HAP-1 (cell line): ENCODE data around the gene MAS1L.
"Not testable (repeated sequence)": the region's sequence is repeated elsewhere in the genome, so short reads cannot be mapped to it uniquely, and the experiment has no call there.

ENCODE experiments used
- DNase-seq, 2 experiments: peaks; one replicate each; pipeline ENCODE4 v3.0.0-alpha.2; 2016 to 2020; ENCODE audit warnings: low spot score in 2 of 2
- H3K27me3 ChIP-seq: fragments of 250-450 bp; sonication (Bioruptor Pico); 2 replicates; pipeline ENCODE4 v1.5.1; 2020; ENCODE audit warnings: low read depth, mild to moderate bottlenecking, moderate library complexity
- H3K36me3 ChIP-seq: fragments of 250-450 bp; sonication (Bioruptor Pico); replicated peaks from 2 replicates; pipeline ENCODE4 v1.5.1; 2020; ENCODE audit warnings: mild to moderate bottlenecking
- H3K4me1 ChIP-seq: fragments of 250-450 bp; sonication (Bioruptor Pico); 2 replicates; pipeline ENCODE4 v1.5.1; 2020; ENCODE audit warnings: mild to moderate bottlenecking
- H3K4me3 ChIP-seq: fragments of 250-450 bp; sonication (Bioruptor Pico); 2 replicates; pipeline ENCODE4 v1.5.1; 2020; ENCODE audit warnings: mild to moderate bottlenecking, moderate library complexity
- H3K9me3 ChIP-seq: fragments of 250-450 bp; sonication (Bioruptor Pico); 2 replicates; pipeline ENCODE4 v1.5.1; 2020; ENCODE audit warnings: mild to moderate bottlenecking, moderate library complexity
- in situ Hi-C: fragments of 300-500 bp; cut with MboI; formaldehyde crosslinking; loops from 3 replicates; pipeline ENCODE4 v1.14.3; 2020; ENCODE audit warnings: low sequenced_read_pairs, inconsistent platforms, mixed read lengths

The MAS1L gene

DNA sequence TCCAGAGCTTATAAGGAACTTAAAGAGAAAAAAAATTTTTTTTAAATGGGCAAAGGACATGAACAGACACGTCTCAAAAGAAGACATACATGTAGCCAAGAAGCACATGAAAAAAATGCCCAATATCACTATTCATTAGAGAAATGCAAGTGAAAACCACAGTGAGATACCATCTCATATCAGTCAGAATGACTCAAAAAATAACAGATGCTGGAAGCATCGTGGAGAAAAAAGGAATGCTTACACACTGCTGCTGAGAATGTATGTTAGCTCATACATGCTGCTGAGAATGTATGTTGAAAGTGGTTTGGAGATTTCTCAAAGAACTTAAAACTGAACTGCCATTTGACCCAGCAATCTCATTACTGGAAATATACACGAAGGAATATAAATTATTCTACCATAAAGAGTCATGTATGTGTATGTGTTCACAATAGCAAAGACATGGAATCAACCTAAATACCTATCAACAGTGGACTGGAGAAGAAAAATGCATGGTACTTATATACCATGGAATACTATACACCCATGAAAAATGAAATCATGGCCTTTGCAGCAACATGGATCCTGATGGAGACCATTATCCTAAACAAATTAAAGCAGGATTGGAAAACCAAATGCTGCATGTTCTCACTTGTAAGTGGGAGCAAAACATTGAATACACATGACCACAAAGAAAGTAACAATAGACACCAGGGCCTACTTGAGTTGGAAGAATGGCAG is 36.1 kb downstream of the MAS1L start:
- H3K4me1 ChIP-seq = no peaks in the 10 kb centered on the region
- in situ Hi-C loops = no loop called here
- no peaks in the 10 kb centered on the region for H3K36me3 ChIP-seq
- no peak for DNase-seq
- no peaks in the 10 kb centered on the region for H3K27me3 ChIP-seq
- H3K4me3 ChIP-seq = no peak overlapping the region
- no peaks in the 10 kb centered on the region for H3K9me3 ChIP-seq

DNA sequence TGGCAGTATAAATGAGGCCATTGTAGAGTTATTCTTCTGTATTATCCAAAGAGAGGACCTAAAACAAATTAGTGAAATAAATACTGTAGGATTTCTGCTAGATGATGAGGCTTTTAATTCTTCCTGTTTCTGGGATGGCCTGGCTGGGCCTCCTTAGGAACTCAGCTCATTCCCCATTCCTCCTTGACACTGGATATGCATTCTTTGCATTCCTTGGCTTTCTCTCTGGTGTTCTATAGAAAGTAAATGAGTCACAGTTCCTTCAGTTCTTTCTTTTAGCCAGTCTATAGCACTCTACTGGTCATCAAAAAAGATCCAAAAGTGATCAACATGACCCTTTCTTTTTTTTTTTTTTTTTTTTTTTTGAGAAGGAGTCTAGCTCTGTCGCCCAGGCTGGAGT is 40.1 kb downstream of the MAS1L start:
- H3K4me1 ChIP-seq = no peaks in the 10 kb centered on the region
- no peak overlapping the region for H3K4me3 ChIP-seq
- no peaks in the 10 kb centered on the region for H3K27me3 ChIP-seq
- no peaks in the 10 kb centered on the region for H3K36me3 ChIP-seq
- DNase-seq = no peak
- in situ Hi-C loops = no loop called here
- no peaks in the 10 kb centered on the region for H3K9me3 ChIP-seq

DNA sequence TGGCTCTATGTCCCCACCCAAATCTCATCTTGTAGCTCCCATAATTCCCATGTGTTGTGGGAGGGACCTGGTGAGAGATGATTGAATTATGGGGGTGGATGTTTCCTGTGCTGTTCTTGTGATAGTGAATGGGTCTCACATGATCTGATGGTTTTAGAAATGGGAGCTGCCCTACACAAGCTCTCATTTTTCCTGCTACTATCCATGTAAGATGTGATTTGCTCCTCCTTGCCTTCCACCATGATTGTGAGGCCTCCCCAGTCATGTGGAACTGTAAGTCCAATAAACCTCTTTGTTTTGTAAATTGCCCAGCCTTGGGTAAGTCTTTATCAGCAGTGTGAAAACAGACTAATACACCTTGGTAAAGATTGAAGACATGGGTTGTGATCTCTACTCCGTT is 43.7 kb downstream of the MAS1L start:
- DNase-seq, H3K27me3 ChIP-seq, H3K36me3 ChIP-seq, H3K4me3 ChIP-seq, H3K9me3 ChIP-seq, H3K4me1 ChIP-seq, in situ Hi-C loops: not testable (repeated sequence)

DNA sequence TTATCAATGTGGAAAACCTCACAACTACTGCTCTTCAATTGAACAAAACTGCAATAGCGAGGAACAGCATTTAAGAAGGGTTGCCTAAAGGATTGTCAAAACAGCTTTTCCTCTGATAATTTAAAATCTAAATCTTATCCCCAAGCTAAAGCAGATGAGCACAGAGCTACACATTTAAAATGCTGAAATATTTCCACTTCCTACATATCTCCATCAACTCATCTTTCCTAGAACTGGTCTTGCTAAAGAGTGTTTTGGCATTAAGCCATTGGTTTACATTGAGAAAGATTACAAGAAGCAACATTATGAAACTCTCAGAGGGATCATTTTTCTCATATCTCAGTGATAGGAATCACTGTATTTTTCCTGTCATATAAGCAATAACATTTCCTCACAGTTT is 45.0 kb downstream of the MAS1L start:
- Histone ChIP-seq H3K36me3 (no peaks in the 10 kb centered on the region), H3K9me3 (no peaks in the 10 kb centered on the region), H3K4me1 (no peaks in the 10 kb centered on the region), H3K4me3 (no peak overlapping the region), H3K27me3 (no peaks in the 10 kb centered on the region)
- in situ Hi-C loops = no loop called here
- no peak for DNase-seq

DNA sequence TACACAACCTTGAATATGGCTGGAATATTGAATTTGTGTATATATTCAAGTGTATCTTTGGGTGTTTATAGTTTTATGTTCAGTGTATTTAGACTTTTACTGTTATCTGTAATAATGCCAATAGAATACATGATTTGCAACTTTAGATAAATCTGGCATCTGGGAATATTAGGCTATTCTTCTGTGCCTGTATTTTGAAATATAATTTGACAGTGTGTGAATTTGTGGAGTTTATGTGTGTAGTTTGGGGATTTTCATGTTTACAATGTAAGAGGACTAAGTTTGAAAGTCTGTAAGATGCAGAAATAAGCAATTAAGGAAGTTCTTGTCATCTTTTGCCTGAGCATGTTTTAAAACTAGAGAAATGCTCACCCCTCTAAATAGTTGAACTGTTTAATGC is 48.8 kb downstream of the MAS1L start, which contains the start of gene OR10C1:
Gene OR10C1, plus strand, starts transcription at position 301 of the 400 bp plus-strand sequence. CDS start 710 bp downstream, outside the sequence.
- Histone ChIP-seq H3K4me1 (no peaks in the 10 kb centered on the region), H3K36me3 (no peaks in the 10 kb centered on the region), H3K9me3 (no peaks in the 10 kb centered on the region), H3K27me3 (no peaks in the 10 kb centered on the region), H3K4me3 (no peak within 1 kb of the TSS)
- in situ Hi-C loops = no loop called here
- DNase-seq = no peak

DNA sequence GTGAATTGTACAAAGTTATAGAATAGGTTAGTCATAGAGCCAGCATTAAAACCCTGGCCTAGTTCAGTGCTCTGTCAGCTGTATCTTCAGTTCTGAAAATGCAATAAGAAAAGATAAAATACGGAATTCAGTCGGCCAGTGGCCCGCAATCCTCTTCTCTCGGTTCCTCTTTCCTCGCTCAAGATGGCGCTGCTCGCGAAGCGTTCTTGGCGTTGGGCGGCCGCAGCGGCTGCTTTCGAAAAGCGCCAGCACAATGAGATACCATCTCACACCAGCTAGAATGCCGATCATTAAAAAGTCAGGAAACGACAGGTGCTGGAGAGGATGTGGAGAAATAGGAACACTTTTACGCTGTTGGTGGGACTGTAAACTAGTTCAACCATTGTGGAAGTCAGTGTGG is 51.0 kb downstream of the MAS1L start:
- H3K9me3 ChIP-seq, H3K27me3 ChIP-seq, H3K36me3 ChIP-seq, in situ Hi-C loops, H3K4me3 ChIP-seq, DNase-seq, H3K4me1 ChIP-seq: not testable (repeated sequence)
